DMS53 treated with DMSO at 0.1 percent for 48 hours (cell line): Measurements from ENCODE around the gene DEFB124.
"Not testable (repeated sequence)": the region's sequence is repeated elsewhere in the genome, so short reads cannot be mapped to it uniquely, and the experiment has no call there.

Experiments
- DNase-seq: peaks from one replicate; lab custom pipeline; 2025; ENCODE audit not compliant: unreplicated experiment; lab: John Stamatoyannopoulos, UW

The DEFB124 gene

DNA sequence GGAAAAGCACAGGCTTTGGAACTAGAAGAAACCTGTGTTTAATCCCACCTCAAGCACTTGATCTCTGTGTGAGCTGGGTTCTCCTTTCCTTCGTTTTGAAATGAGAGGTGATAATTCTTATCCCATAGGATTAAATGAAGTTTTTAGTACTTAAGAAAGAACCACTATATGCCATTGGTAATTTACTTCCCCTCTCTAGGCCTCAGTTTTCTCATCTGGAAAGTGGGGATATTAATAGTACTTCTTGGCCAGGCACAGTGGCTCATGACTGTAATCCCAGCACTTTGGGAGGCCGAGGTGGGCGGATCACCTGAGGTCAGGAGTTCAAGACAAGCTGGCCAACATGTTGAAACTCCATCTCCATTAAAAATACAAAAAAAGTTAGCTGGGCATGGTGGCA lies 14.2 kb upstream of the DEFB124 start:
- no peak for DNase-seq

DNA sequence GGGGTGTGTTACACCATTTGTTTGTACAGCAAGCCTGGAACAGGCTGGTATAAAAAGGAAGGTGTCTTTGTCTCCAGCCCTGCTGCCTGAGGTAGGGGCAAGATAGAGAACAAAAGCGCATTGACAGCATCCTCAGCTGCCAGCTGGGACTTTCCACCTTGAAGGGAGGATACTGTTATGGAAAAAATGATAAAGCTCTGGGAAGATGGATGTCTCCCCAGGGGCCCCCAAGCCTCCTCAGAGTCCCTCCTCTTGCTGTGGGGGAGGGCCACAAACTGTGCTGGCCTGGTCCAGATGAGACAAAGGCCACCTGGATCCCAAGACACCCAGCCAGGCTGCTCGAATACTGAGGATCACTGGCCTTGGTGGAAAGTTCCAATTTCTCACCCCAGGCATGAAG lies 13.2 kb upstream of the DEFB124 start:
- no peak for DNase-seq

DNA sequence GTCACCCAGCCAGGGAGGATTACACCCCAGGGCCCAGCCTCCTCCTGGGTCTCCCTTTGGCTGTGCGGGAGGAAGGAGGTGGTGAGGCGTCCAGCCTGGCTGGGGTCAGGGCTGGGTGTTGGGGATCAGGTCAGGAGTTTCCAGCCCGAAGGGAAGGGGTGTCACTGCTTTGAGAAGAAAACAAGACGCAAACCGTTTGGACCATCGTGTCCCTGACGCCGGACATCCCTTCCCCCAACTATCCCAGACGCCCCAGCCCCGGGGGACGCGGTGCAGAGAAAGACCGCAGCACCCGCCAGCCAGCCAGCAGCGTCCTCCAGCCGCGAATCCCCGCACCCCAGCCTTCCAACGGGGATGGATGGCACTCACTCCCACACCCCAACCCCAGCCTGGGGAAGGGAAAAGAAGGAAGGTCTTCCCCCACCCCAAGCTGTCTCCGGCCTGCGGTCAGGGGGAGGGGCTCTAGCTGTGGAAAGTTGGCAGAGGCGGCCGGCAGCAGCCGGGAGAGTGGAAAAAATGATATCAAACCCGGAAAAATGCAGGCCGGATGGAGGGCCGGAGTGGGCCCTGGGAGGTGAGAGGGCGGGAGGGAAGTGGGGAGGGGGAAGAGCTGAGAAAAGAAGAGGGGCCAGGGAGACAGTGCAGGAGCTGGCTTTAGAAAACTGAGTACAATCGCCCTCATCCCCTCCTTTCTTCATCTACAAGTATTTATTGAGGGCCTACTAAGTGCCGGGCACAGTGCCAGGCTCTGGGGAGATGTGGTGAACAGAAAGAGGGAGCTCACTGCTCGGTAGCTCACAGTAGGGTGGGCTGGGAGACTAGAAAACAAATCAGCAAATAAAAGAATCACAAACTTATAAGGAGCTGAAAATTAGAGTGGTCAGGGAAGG lies 10.8 kb upstream of the DEFB124 start:
- no peak for DNase-seq

DNA sequence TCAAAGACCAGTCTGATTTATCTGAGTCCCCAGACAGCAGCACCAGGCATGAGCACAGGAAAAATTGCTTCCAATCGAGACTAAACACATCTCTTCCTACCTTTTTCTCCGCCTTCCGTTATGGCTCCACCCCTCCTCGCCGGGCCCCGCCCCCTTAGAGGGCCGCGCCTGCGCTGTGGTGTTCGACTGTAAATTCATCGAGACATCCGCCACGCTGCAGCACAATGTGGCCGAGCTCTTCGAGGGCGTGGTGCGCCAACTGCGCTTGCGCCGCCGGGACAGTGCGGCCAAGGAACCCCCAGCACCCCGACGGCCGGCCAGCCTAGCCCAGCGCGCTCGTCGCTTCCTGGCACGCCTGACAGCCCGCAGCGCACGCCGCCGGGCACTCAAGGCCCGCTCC lies 9.1 kb upstream of the DEFB124 start:
- DNase-seq = no peak

DNA sequence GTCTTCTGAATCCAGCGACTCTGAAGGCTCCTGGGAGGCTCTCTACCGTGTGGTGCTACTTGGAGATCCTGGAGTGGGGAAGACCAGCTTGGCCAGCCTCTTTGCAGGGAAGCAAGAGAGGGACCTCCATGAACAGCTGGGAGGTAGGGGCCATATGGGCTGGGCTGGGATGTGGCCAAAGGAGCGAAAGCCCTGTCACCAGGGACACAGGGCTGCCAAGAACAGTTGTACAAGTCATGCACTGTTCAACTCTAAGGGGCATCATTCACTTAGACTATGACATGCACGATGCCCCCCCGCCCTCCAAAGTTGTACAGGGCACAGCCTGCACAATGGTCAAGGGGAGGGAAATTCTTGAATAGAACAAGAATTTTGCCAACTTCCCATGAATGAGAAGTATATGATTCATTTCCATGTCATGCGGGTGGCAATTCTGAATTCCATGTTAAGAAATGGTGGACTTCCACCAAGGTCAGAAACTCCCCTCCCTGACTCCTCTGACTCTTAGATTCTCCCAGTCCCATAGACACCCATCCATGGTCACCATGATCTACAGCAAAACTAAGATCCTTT lies 1.8 kb upstream of the DEFB124 start:
- no peak for DNase-seq

DNA sequence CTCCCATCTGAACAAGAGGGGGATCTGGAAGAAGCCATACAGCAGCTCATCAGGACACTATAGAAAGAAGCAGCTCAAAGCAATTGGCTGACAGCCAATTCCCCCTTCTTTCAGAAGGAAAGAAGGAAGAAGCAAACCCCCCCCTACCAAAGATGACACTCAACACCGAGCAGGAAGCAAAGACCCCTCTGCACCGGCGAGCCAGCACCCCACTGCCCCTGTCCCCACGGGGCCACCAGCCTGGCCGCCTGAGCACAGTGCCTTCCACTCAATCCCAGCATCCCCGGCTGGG lies 1.3 kb upstream of the DEFB124 start:
- no peak for DNase-seq

DNA sequence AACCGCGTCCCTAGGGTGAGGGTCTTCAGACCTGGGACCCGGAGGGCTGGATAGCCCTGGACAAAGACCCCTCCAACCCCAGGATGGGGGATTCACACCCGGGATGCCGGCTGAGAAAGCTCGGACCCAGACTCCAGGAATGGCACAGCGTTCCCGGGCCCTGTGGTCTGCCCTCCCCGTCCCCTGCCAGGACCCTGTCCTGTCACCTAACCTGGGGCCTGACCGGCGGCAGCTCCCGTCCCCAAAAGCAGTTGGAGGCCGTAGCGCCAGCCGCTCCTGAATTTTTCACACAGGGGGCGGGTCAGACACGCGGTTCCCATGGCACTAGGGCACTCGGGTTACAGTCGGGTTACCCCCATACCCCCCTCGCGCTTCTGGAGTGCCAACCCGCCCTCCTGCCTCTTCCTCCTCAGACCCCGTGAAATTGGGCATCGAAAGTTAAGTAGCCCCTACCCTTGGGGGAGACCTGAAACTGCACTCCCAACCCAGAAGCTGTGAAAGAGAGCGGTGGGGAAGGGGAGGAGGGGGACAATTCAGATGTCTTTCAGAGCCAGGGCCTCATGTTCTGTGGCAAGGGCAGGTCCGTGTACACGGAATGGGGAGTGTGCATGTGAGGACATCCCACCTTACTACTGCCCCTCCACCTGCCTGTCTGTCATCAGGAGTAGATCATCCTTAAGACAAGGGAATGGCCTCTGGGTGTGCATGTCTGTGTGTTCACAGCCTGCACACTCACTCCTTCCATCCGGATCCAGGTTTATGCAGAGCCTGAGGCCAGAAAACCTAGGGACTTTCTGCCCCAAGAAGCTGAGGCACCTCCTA lies 756 bp upstream of the DEFB124 start:
- DNase-seq = no peak

DNA sequence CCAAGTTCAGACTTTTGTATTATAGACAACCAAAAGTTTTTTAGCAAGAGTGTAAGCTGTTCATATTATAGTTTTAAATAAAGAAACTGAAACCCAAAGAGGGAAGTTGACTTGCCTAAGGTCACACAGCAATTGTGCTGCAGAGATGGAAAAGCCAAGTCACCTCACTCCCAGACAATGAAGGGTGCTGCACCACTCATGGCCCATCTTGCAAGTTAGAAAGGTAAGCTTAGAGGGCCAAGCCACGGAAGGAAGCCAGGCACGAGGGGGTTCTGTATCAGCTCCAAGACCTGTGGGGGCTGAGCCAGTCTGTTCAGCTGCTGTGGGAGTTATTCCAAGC lies 860 bp downstream of the DEFB124 start:
- no peak for DNase-seq

DNA sequence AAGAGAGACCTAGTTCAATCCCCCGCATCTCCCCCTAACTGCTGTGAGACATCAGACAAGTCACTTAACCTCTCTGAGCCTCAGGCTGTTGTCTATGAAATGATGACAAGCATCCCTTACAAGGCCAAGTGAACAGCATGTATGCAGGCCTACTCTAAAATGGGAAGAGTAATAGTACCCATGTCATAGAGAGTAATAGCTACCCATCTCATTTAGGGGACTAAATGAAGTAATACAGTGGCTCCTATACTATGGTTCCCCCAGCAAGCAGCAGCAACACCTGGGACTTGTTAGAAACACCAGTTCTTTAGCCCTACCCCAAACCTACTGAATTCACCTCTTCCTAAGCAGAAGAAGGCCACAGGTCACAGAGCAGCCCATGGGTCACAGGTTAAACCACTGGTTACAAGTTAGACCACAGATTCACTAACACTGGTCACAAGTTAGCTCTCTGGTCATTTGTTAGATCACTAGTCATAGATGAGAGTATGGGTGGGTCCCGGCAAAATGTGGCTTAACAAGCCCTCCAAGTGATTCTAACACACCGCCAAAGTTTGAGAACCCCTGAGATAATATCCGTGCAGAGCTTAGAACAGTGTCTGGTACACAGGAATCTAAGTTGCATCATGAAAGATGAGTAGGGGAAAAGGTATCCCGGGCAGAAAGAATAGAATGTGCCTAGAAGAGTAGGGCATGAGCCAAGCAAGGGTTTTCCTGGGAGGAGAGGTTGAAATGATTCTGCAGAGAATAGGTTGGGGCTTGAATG lies 1.4 kb downstream of the DEFB124 start:
- no peak for DNase-seq

DNA sequence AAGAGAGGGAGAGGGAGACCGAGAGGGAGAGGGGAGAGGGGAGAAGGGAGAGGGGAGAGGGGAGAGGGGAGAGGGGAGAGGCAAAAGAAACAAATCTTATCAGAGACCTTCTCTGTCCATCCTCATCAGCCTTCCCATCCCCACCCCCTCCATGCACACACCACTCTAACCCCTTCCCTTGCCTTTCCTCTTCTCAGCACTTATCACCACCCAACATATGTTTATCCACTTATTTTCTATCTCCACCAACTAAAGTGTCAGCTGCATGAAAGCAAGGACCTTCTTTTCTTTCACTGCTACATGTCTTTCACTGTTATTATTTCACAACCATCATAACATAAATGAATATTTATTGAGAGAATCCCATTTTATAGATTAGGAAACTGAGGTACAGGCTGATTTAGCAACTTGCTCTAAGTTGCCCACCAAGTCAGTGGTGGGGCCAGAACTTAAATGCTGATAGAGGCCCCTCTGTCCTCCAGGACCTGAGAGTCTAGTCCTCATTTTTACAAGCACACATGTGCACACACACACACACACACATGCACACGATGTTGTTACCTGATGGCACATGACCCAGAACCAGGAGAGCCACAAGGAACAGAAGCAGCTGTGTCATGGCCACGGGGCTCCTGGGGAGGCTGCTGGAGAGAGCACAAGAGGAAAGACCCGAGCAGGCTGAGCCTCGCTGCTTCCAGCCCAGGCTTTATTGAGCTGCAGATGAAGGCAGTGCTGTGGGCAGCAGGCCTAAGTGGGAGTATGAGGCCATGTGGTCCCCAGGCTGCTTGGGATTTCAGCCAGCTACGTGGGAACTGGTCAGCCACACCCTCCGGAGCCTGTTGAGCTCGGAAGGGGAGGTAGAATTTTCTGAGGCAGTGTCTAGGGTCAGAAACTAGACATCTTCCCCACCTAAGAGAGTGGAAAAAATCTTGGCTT lies 2.3 kb downstream of the DEFB124 start:
- no peak for DNase-seq

DNA sequence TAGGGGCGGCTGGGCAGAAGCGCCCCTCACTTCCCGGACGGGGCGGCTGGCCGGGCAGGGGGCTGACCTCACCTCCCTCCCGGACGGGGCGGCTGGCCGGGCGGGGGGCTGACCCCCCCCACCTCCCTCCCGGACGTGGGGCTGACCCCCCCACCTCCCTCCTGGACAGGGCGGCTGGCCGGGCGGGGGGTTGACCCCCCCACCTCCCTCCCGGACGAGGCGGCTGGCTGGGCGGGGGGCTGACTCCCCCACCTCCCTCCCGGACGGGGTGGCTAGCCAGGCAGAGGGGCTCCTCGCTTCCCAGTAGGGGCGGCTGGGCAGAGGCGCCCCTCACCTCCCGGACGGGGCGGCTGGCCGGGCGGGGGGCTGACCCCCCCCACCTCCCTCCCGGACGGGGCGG lies 4.0 kb downstream of the DEFB124 start:
- not testable (repeated sequence) for DNase-seq

DNA sequence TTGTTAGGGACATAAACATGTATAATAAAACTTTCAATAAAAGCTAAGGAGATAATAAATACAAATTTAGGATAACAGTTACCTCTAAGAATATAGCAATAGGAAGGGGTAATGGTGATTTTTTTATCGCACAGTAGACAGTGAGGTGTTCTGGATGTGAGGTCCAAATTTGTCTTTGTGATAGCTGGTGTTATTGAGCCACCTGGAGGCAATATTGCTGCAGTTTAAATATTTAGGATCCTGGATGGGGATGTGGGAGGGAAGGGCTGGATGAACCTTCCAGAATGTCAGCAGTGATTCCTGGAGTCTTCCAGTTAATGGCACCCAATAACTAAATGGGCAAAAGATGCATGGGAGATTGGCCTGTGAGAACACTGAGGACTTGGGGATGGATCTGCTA lies 20.6 kb downstream of the DEFB124 start:
- no peak for DNase-seq

DNA sequence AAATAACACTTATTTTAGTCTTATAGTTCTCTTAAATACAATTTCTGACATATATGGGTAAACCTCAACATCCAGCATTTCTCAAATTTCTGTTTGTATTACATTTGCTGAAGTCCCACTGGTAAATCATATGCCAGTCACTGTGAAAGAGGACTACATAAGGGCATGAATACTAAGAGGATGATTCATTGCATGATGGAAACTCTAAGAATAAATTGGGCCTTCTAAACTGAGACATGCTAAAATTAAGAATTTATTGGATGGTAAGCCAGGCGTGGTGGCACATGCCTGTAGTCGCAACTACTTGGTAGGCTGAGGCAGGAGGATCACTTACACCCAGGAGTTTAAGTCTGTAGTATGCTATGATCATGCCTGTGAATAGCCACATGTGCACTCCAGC lies 22.4 kb downstream of the DEFB124 start:
- no peak for DNase-seq

DNA sequence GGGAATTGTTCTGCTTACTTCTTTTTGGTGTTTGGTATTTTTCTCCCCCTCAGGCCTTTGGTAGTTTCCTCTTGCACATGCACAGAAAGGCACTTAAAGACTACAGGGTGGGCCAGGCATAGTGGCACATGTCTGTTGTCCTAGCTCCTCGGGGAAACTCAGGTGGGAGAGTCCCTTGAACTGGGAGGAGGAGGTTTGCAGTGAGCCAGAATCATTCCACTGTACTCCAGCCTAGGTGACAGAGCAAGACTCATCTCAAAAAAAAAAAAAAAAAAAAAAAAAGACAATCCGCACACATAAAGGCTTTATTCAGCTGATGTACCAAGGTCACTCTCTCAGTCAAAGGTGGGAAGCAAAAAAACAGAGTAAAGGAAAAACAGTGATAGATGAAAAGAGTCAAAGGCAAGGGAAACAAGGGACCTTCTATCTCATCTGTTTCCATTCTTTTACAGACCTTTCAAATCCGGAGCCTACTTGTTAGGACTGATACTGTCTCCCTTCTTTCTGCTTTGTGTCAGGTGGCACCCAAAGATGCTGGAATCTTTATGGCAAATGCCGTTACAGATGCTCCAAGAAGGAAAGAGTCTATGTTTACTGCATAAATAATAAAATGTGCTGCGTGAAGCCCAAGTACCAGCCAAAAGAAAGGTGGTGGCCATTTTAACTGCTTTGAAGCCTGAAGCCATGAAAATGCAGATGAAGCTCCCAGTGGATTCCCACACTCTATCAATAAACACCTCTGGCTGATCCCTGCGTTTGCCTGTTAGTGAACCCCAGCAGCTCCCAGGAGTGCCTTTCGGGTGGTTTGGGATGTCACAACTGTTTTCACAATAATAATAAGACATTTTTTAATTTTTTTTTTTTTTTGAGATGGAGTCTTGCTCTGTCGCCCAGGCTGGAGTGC lies 25.2 kb downstream of the DEFB124 start:
- no peak for DNase-seq

DNA sequence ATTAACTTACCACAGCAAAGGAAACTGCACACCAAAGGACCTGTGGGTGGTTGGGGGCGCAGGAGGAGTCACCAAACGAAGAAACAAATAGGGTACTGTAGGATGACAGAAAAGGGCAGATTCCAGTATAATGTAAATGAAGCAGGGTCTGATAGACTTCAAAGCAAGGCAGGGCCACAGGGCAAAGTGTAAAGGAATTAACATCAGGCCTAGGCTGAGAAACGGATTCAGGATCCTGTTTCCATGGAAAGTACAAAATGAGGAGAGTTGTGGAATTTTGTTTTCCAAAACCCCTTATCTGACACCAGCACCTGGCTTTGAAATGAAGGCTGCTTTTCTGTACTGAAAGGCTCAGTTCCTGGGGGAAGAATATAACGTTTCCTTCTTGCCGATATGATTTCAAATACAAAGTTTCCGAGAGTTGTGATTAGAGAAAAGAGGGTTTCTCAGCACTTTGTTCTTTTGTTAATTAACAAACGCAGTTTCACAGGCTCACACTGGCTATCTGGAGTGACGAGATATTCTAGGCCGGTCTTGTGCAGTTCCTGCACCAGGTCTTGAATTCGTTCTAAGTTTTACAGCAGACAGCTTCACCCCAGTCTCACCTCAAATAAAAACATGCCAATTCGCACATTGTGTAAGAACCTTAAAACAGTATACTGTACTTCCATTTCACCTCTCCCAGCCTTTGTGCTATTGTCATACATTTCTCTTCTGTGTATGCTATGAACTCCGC lies 28.7 kb downstream of the DEFB124 start:
- no peak for DNase-seq

DNA sequence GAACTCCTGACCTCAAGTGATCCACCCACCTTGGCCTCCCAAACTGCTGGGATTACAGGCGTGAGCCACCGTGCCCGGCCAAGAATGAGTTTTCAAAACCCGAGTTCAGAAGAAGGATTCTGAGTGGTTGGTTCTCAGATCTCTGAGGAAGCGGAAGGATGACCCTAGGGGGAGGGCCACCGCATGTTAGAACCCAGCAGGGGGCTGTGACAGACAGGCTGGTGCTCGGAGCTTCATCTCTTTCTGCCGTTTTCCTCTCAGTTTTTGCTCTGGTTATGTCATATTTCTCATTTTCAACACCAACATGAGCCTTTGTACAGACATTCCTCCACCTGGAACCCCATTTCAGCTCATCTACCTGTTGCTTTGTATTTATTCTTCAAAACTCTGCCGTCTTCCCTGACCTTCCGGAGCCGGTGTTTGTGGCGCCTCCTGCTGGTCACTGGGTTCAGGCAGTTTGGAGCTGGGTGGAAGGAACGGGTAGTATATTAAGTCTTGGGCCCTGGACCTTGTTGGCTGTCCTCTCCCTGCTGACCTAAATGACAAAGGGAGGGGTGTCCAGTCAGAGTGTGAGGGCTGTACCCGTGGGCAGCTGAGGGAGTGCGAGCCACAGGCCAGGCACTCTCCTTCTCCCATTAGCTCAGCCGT lies 34.8 kb downstream of the DEFB124 start, which contains the start of gene DEFB123:
Gene DEFB123, plus strand, starts transcription at position 621 of the 648 bp plus-strand sequence. CDS start 67 bp downstream, outside the sequence.
- DNase-seq = no peak

DNA sequence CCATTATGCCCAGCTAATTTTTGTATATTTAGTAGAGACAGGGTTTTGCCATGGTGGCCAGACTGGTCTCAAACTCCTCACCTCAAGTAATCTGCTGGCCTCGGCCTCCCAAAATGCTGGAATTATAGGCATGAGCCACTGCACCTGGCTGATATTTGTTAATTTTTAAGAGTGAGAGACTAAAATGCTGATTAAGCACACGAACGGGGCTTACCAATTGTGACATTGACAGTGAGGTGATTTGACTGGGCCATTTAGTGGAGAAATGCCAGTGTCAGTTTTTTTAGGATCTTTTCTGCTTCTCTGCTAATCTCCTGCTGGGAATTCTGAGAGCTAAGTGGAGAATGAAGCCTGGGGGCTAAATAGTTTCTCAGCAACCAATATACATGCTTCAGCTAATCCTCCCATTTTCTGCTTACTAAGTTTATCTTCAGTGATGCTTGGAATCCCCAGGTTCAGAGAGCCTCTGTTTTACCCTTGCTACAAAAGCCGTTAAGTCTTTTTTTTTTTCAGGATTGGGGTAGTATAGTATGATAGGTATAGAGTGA lies 44.3 kb downstream of the DEFB124 start:
- no peak for DNase-seq

DNA sequence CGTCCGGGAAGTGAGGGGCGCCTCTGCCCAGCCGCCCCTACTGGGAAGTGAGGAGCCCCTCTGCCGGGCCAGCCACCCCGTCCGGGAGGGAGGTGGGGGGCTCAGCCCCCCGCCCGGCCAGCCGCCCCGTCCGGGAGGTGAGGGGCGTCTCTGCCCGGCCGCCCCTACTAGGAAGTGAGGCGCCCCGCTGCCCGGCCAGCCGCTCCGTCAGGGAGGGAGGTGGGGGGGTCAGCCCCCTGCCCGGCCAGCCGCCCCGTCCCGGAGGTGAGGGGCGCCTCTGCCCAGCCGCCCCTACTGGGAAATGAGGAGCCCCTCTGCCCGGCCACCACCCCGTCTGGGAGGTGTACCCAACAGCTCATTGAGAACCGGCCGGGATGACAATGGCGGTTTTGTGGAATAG lies 47.4 kb downstream of the DEFB124 start:
- not testable (repeated sequence) for DNase-seq
